HG03442 (cell line): ENCODE results near the gene LANCL2.

ENCODE experiments used
- ATAC-seq: cut with Tn5 transposase; IDR thresholded peaks from one replicate; pipeline ENCODE4 v1.9.1; 2021; ENCODE audit warnings: mild to moderate bottlenecking, moderate library complexity; ENCODE audit not compliant: unreplicated experiment

Gene LANCL2

GRCh38 chr7:55360486-55360885 lies 4.7 kb upstream of the LANCL2 start:
- ATAC-seq, result no peak

- ATAC-seq, result no peak
These were observed 3.6 kb upstream of the LANCL2 start for GRCh38 chr7:55361560-55361959.

- ATAC-seq, result no peak
These were observed 2.2 kb upstream of the LANCL2 start for GRCh38 chr7:55362927-55363326.

DNA sequence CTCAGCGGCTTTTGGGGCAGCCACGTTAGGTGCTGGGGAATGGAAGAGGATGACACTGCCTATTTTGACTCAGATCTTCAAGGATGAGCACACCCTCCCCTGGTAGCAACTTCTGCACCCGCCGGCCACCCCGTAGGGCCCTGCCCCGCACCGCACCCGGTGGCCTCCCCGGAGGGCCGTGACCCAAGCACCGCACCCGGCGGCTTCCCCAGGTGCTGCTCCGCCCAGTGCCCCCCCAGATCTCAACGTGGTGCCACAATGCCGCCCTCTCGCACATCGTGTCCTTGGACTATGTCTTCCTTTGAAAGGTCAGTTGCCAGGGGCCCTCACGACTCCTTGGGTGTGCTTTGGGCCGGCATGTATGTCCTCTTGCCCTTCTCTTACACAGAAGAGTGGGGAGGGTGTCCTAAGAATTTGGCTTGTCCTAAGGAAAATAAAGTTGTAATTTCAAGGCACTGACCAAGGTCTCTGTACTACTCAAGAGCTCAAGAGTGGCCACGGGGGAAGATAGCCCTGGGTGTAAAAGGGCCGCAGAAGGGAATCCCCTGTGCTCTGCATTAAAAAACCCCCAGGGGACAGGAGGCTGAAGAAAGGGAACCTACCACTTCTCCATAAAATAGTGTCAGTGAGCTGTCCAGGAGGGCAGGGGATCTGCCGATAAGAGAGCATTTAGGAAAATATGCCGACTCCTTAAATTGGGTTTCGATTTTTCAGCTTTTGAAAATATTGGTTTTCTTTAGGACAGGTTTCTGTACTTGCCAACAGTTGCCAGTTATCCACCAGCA lies 1.6 kb upstream of the LANCL2 start:
- ATAC-seq, result no peak

- ATAC-seq, result peak; percentile 72
These were observed 731 bp downstream of the LANCL2 start for GRCh38 chr7:55365675-55366460.

- peak; percentile 18 for ATAC-seq
These were observed 1.4 kb downstream of the LANCL2 start for GRCh38 chr7:55366461-55367070.

DNA sequence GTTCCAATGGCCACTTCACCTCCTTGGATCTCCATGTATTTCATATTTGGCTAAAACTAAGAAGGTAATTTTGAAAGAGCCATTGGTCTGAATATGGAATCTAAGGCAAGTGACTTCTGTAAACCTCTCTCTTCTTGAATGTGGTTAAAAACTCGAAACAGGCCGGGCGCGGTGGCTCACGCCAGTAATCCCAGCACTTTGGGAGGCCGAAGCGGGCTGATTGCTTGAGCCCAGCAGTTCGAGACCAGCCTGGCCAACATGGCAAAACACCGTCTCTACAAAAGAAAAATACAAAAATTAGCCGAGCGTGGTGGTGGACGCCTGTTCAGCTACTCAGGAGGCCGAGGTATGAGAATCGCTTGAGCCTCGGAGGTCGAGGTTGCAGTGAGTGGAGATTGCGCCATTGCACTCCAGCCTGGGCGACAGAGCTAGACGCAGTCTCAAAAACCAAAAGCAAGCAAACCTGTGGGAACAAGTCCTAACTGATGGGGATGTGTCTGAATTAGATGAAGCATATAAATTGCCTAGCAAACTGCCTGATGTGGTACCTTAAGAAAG lies 2.2 kb downstream of the LANCL2 start:
- ATAC-seq, result no peak

GRCh38 chr7:55369427-55370400 lies 4.6 kb downstream of the LANCL2 start:
- ATAC-seq, result no peak

- no peak for ATAC-seq
These were observed 9.1 kb downstream of the LANCL2 start for GRCh38 chr7:55374213-55374612.

GRCh38 chr7:55375237-55375636 lies 10.1 kb downstream of the LANCL2 start:
- ATAC-seq, result no peak

DNA sequence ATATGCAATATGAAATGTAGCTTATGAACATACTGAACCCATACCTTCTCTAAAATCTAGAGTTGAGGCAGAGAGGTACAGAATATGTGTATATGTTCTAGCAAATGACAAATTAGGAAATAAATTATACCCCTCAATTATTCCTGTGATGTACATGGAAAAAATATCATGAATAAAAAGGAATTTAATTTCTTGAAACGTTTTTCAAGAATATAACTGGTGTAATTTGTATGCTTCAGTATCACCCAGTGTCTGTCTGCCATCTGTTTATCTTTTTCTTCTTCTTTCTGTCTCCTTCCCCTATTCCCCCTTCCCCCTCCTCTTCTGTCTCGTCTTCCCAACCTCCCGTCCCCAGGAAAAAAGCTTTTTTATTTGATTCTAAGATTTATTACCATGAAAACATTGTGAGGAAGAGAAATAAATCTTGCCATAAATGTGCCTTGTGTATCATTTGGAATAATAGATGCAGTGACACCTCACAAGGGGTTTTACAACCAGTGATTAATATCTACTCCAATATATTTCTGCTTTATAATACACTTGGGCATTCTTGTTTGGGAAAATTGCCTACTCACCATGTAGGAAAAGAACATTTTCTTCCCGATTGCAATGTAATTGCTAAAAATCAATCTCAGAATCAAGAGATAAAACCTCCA lies 12.2 kb downstream of the LANCL2 start:
- ATAC-seq, result no peak

- ATAC-seq, result no peak
These were observed 14.1 kb downstream of the LANCL2 start for GRCh38 chr7:55379285-55379684.

DNA sequence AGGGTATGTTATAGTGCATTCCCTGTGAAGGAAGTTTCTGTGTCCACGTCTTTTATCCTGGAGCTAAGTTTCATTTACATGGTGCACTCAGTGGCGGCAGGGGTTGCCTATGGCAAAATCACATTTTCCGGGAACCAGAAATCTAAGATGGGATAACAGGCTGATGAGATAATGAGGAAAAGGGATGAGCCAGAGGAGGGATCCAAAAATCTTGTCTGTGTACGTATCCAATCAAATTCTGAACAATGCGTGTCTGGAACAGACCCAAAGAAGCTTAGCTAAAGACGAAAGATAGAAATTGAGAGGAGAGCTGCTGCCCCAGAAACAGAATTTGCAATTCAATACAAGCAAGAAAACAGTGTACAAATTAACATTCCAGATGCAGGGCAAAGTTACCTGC lies 16.1 kb downstream of the LANCL2 start:
- no peak for ATAC-seq

- no peak for ATAC-seq
These were observed 16.6 kb downstream of the LANCL2 start for GRCh38 chr7:55381696-55382095.

GRCh38 chr7:55382251-55382650 lies 17.1 kb downstream of the LANCL2 start:
- ATAC-seq, result no peak

DNA sequence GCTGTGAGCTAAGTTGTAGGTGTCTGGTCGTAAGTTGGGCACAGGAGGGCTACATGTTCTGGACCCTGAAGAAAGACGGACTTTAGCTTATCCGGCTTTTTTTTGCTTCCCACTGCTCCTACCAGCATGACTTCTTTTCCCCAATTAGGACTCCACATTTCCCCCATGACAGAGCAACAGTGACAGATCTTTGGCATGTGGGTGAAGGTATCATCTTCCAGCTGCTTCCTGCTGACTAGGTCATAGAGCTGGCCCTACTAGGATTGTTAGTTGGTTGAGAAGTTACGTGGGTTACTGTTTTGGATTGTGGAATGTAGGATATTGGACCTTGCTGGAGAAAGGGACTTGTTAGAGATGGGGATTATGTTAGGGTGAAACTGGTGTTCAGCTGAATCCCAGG lies 21.4 kb downstream of the LANCL2 start:
- no peak for ATAC-seq

DNA sequence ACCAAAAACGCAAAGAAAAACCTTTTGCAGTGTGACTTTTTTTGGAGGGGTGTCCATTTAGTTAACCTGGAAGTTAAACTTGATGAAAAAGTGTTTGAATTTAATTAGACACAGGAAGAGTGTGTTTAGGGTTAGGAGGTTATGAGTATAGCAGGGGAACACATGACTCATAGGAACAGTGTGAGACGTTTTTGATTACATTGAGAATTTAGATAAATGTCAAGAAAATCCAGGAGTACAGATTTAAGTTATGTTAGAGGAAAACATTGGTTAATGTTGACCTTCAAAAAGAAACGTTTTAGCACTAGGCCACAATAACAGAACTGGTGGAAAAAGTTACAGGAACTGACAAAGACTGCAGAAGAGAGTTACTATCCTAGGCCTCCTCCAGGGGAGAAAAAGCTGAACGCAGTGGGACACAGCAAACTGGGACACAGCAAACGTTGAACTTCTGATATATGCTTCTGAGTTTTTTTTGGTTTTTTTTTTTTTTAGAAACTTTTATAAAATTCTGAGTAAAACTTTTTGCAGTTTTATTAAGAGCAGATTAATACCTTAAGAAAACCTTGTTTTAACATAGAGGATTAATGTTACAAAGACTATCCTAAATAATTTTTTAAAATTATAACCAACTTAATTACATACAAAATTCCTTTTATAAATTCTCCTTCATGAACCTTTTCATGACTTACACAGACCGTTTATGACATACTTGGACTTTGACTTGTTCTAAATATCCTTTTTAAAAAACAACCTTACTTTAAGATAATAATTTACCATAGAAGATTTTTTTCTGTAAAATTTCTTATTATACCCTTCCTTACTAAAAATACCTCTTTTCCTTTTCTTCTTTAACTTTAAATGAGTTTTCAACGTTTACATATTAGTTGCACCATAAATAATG lies 22.2 kb downstream of the LANCL2 start:
- no peak for ATAC-seq

- ATAC-seq, result no peak
These were observed 31.2 kb downstream of the LANCL2 start for GRCh38 chr7:55396233-55396785.

- no peak for ATAC-seq
These were observed 32.5 kb downstream of the LANCL2 start for GRCh38 chr7:55397617-55398016.
